K562 (cell line): ENCODE measurements around the gene TNIK. TPM values are rescaled to one million over a fixed set of nuclear protein-coding genes. Genes with fewer than 3 reads are reported as not detected.

Source experiments
- AFF4 ChIP-seq: sonication (generic); formaldehyde crosslinking; IDR thresholded peaks from 2 replicates; pipeline ENCODE4 v1.8.0; 2023; ENCODE audit warnings: mild to moderate bottlenecking, missing genetic modification reagents
- BMI1 ChIP-seq: fragments of 150-350 bp; IDR thresholded peaks from 2 replicates; pipeline ENCODE4 v1.6.1; 2014; ENCODE audit warnings: low read length
- COPS2 ChIP-seq: fragments of 450-650 bp; conservative IDR thresholded peaks from 2 replicates; pipeline ENCODE4 v1.6.1; 2016; ENCODE audit warnings: mild to moderate bottlenecking, moderate library complexity
- CXXC5 ChIP-seq: fragments of 250-450 bp; sonication (Bioruptor Pico); IDR thresholded peaks from 2 replicates; pipeline ENCODE4 v1.8.0; 2022; ENCODE audit warnings: inconsistent platforms, mild to moderate bottlenecking, moderate library complexity
- ESRRA ChIP-seq: fragments of 450-650 bp; IDR thresholded peaks from 2 replicates; pipeline ENCODE4 v1.6.1; 2014; ENCODE audit warnings: low read depth, mild to moderate bottlenecking, moderate library complexity, borderline replicate concordance
- FOXK2 ChIP-seq, 2 experiments: fragments of 450-650 bp; IDR thresholded peaks in 1 of 2; conservative IDR thresholded peaks in 1 of 2; 2 replicates each; pipeline ENCODE4 v1.6.1; 2016; ENCODE audit warnings: low read depth in 2 of 2, mild to moderate bottlenecking in 1 of 2
- IRF9 ChIP-seq: fragments of 450-650 bp; IDR thresholded peaks from 2 replicates; pipeline ENCODE4 v1.6.1; 2016; ENCODE audit warnings: missing biosample characterization, missing genetic modification characterization
- JUNB ChIP-seq: fragments of 450-650 bp; formaldehyde crosslinking; conservative IDR thresholded peaks from 2 replicates; pipeline ENCODE4 v1.4.0; 2020; ENCODE audit warnings: mild to moderate bottlenecking
- KAT8 ChIP-seq: fragments of 450-650 bp; IDR thresholded peaks from 2 replicates; pipeline ENCODE4 v1.6.1; 2016; ENCODE audit warnings: low read depth, mild to moderate bottlenecking
- MNT ChIP-seq, 2 experiments: fragments of 450-650 bp; conservative IDR thresholded peaks; 2 replicates each; pipeline ENCODE4 v1.6.1; 2017; ENCODE audit warnings: mild to moderate bottlenecking in 2 of 2, moderate library complexity in 2 of 2
- PREB ChIP-seq: sonication (generic); formaldehyde crosslinking; IDR thresholded peaks from 2 replicates; pipeline ENCODE4 v1.8.1; 2023; ENCODE audit warnings: mild to moderate bottlenecking, missing genetic modification reagents
- PTRF ChIP-seq: fragments of 450-650 bp; IDR thresholded peaks from 2 replicates; pipeline ENCODE4 v1.6.1; 2016; ENCODE audit warnings: mild to moderate bottlenecking, missing genetic modification characterization, missing compliant biosample characterization
- SMARCC2 ChIP-seq: fragments of 450-650 bp; IDR thresholded peaks from 2 replicates; pipeline ENCODE4 v1.6.1; 2017; ENCODE audit warnings: antibody characterized with exemption, moderate library complexity, mild to moderate bottlenecking, low read depth
- TFAP4 ChIP-seq: sonication (generic); formaldehyde crosslinking; IDR thresholded peaks from 2 replicates; pipeline ENCODE4 v1.8.0; 2022; ENCODE audit warnings: missing genetic modification reagents, mild to moderate bottlenecking, moderate library complexity, borderline replicate concordance
- ZFP30 ChIP-seq: fragments of 250-450 bp; sonication (Bioruptor Pico); IDR thresholded peaks from 2 replicates; pipeline ENCODE4 v1.8.0; 2022; ENCODE audit warnings: moderate library complexity, mild to moderate bottlenecking, inconsistent platforms, borderline replicate concordance
- ZNF282 ChIP-seq: sonication (generic); formaldehyde crosslinking; IDR thresholded peaks from 2 replicates; pipeline ENCODE4 v1.8.1; 2023; ENCODE audit warnings: missing genetic modification reagents
- ZNF584 ChIP-seq: fragments of 200-800 bp; sonication (Bioruptor generic); IDR thresholded peaks from 2 replicates; pipeline ENCODE4 v1.6.1; 2016; ENCODE audit warnings: low read depth, mild to moderate bottlenecking, missing genetic modification characterization, missing compliant biosample characterization
- ZNF699 ChIP-seq: fragments of 250-450 bp; sonication (Bioruptor Pico); IDR thresholded peaks from 2 replicates; pipeline ENCODE4 v1.8.0; 2021; ENCODE audit warnings: mild to moderate bottlenecking, moderate library complexity; ENCODE audit not compliant: insufficient replicate concordance
- ZNF778 ChIP-seq: fragments of 450-650 bp; formaldehyde crosslinking; IDR thresholded peaks from 2 replicates; pipeline ENCODE4 v1.4.0; 2020; ENCODE audit warnings: mild to moderate bottlenecking, moderate library complexity
- polyA plus RNA-seq, 8 experiments: library from polyadenylated mRNA; depleted of rRNA in 4 of 8; stranded (reverse) in 5 of 8; unstranded in 3 of 8; fragments of >200 nt; fragmentation: Nextera tagmentation in 2 of 8; fragmentation: Illumina TruSeq in 1 of 8; extraction: Ambion mirVana in 2 of 8; extraction: Trizol in 1 of 8; gene quantifications; 2 replicates each; pipeline versions ENCODE4 v1.2.1 to v1.2.3, GENCODE V29; 2011 to 2014; ENCODE audit warnings: inconsistent platforms in 1 of 8, missing spikeins in 1 of 8
- total RNA-seq, 7 experiments: library from RNA; depleted of rRNA in 6 of 7; stranded (reverse); fragments of >200 nt in 6 of 7; fragmentation: Illumina TruSeq in 2 of 7; extraction: Trizol in 2 of 7; gene quantifications; 2 replicates each; pipeline versions ENCODE4 v1.2.1 to v1.2.3, GENCODE V29; 2011 to 2021; ENCODE audit warnings: low replicate concordance in 1 of 7

Gene TNIK
- total and polyA plus RNA-seq, 9 of the 15 experiments (the other 6 are each of a cell fraction or from before 2014, with no cell fraction given) = 6.6 to 39.0 (median 24.7) TPM

- TF ChIP-seq ZFP30 (CRISPR knock-in tag) (no peak), AFF4 (0 out of 2 replicates have a peak, but pooled peaks have one; percentile 42), CXXC5 (CRISPR knock-in tag) (peak; percentile 71), PTRF (tag) (no peak), ZNF778 (CRISPR knock-in tag) (no peak), PREB (0 out of 2 replicates have a peak, but pooled peaks have one; percentile 74), ZNF282 (CRISPR knock-in tag) (no peak), JUNB (CRISPR knock-in tag) (peak; percentile 55; the same call in 1 of the 2 replicates), ZNF699 (CRISPR knock-in tag) (no peak), ESRRA (no peak), SMARCC2 (peak; percentile 63), TFAP4 (CRISPR knock-in tag) (peak; percentile 47; the same call in 1 of the 2 replicates), FOXK2 (conservative IDR thresholded peaks at IDR 0.05 in 1 of 2, IDR thresholded peaks at IDR 0.05 in 1 of 2; ENCODE audit: low read depth in 2 of 2) (peak; percentile 79 to 87), ZNF584 (peak; percentile 93), MNT (conservative IDR thresholded peaks at IDR 0.05) (0 out of 4 replicates have a peak, but pooled peaks of 1 of the 2 experiments have one; percentile 48), COPS2 (no peak), IRF9 (tag) (no peak), KAT8 (no peak), BMI1 (no peak)
Measured at GRCh38 chr3:171446801-171447578, 13.2 kb downstream of the TNIK start (continued).
